Measurements from ENCODE around the gene LRCH4.
A peak's percentile ranks its signal among the peaks of the same experiment; 100 is the strongest.

LRCH4 gene

GRCh38 chr7:100585511-100586265 lies at the start of gene LRCH4:
TSS of gene LRCH4 (minus strand) at chr7:100586129. CDS start at chr7:100586100, 29 bp downstream.
- peak in 1 of 2 donors; percentile 42 for DNase-seq (ENCODE audit: low read depth in 2 of 2)

GRCh38 chr7:100632951-100633717 lies 47.2 kb upstream of the LRCH4 start:
- peak; percentile 50 to 52 for DNase-seq (ENCODE audit: low read depth in 2 of 2)

GRCh38 chr7:100630066-100630465 lies 44.1 kb upstream of the LRCH4 start:
- no peak for DNase-seq (ENCODE audit: low read depth in 2 of 2)

GRCh38 chr7:100629117-100629716 lies 43.3 kb upstream of the LRCH4 start:
- no peak for DNase-seq (ENCODE audit: low read depth in 2 of 2)

GRCh38 chr7:100627238-100627549 lies 41.3 kb upstream of the LRCH4 start:
- DNase-seq (ENCODE audit: low read depth in 2 of 2) = no peak

GRCh38 chr7:100626530-100627237 lies 40.8 kb upstream of the LRCH4 start:
- peak; percentile 79 to 89 for DNase-seq (ENCODE audit: low read depth in 2 of 2)

GRCh38 chr7:100626055-100626454 lies 40.1 kb upstream of the LRCH4 start:
- DNase-seq (ENCODE audit: low read depth in 2 of 2) = no peak

GRCh38 chr7:100623951-100624824 lies 38.3 kb upstream of the LRCH4 start:
- DNase-seq (ENCODE audit: low read depth in 2 of 2) = no peak

- no peak for DNase-seq (ENCODE audit: low read depth in 2 of 2)
These were observed 35.6 kb upstream of the LRCH4 start for GRCh38 chr7:100621554-100621953.

- no peak for DNase-seq (ENCODE audit: low read depth in 2 of 2)
These were observed 34.9 kb upstream of the LRCH4 start for GRCh38 chr7:100620804-100621203.

- DNase-seq (ENCODE audit: low read depth in 2 of 2) = no peak
These were observed 34.3 kb upstream of the LRCH4 start for GRCh38 chr7:100620239-100620638.

GRCh38 chr7:100614308-100614861 lies 28.5 kb upstream of the LRCH4 start:
- DNase-seq (ENCODE audit: low read depth in 2 of 2) = no peak

- DNase-seq (ENCODE audit: low read depth in 2 of 2) = no peak
These were observed 27.7 kb upstream of the LRCH4 start for GRCh38 chr7:100613412-100614175.

GRCh38 chr7:100612730-100613390 lies 26.9 kb upstream of the LRCH4 start:
- no peak for DNase-seq (ENCODE audit: low read depth in 2 of 2)

- DNase-seq (ENCODE audit: low read depth in 2 of 2) = peak; percentile 97 to 98
These were observed 26.2 kb upstream of the LRCH4 start, which contains the start of gene MOSPD3 for GRCh38 chr7:100611983-100612729. TSS of gene MOSPD3 (plus strand) at chr7:100612540. CDS start at chr7:100612792, 252 bp downstream.

GRCh38 chr7:100609958-100610357 lies 24.0 kb upstream of the LRCH4 start:
- DNase-seq (ENCODE audit: low read depth in 2 of 2) = no peak

- DNase-seq (ENCODE audit: low read depth in 2 of 2) = no peak
These were observed 21.2 kb upstream of the LRCH4 start for GRCh38 chr7:100607111-100607510.

GRCh38 chr7:100606313-100606712 lies 20.4 kb upstream of the LRCH4 start:
- DNase-seq (ENCODE audit: low read depth in 2 of 2) = no peak
